H1 (cell line): ENCODE results near the gene CYYR1. TPM values are rescaled to one million over a fixed set of nuclear protein-coding genes. Genes with fewer than 3 reads are reported as not detected.

ENCODE experiments used
- CTCF ChIA-PET: fragments of 300-600 bp; sonication (Branson Sonifier 250); formaldehyde crosslinking; loops from one replicate; lab custom pipeline; 2021; ENCODE audit not compliant: partially characterized antibody; lab: Charles Lee
- POLR2A ChIA-PET: fragments of 300-600 bp; sonication (Branson Sonifier 250); formaldehyde crosslinking; loops from one replicate; lab custom pipeline; 2021; ENCODE audit warnings: inconsistent platforms; ENCODE audit not compliant: partially characterized antibody; lab: Charles Lee
- DNase-seq, 2 experiments: peaks; one replicate each; pipeline versions ENCODE4 v3.0.0 to v3.0.0-alpha.2; 2010 to 2022; ENCODE audit warnings: low spot score in 2 of 2, low read depth in 1 of 2, mixed read lengths in 1 of 2
- FAIRE-seq: peaks from 2 replicates; lab custom pipeline; 2011; peaks lifted over from hg19 to GRCh38; lab: Jason Lieb, UNC
- H2AFZ ChIP-seq: 2 replicates; pipeline ENCODE4 v1.8.1; 2012; ENCODE audit warnings: low read length, inconsistent platforms
- H2AK5ac ChIP-seq: 2 replicates; pipeline ENCODE4 v1.6.1; 2013; ENCODE audit warnings: low read depth, low read length
- H2BK120ac ChIP-seq: replicated peaks from 2 replicates; pipeline ENCODE3; 2013; ENCODE audit warnings: low read depth, low read length, inconsistent platforms
- H2BK12ac ChIP-seq: 2 replicates; pipeline ENCODE4 v1.6.1; 2013; ENCODE audit warnings: low read depth, low read length
- H2BK15ac ChIP-seq: 2 replicates; pipeline ENCODE4 v1.6.1; 2013; ENCODE audit warnings: low read length
- H2BK20ac ChIP-seq: 2 replicates; pipeline ENCODE4 v1.6.1; 2013; ENCODE audit warnings: low read length
- H2BK5ac ChIP-seq: 2 replicates; pipeline ENCODE4 v1.6.1; 2013; ENCODE audit warnings: low read depth, low read length
- H3K14ac ChIP-seq: 2 replicates; pipeline ENCODE4 v1.6.1; 2013; ENCODE audit warnings: inconsistent platforms; ENCODE audit not compliant: insufficient read length
- H3K18ac ChIP-seq: 2 replicates; pipeline ENCODE4 v1.6.1; 2013; ENCODE audit warnings: low read length; ENCODE audit errors: extremely low read depth
- H3K23ac ChIP-seq: 2 replicates; pipeline ENCODE4 v1.6.1; 2013; ENCODE audit warnings: inconsistent platforms; ENCODE audit not compliant: insufficient read length
- H3K23me2 ChIP-seq: 2 replicates; pipeline ENCODE4 v1.6.1; 2013; ENCODE audit warnings: low read depth, low read length
- H3K27ac ChIP-seq: 2 replicates; pipeline ENCODE4 v1.6.1; 2011; ENCODE audit warnings: low read depth, low read length, inconsistent platforms
- H3K27me3 ChIP-seq, 4 experiments: replicated peaks in 1 of 4; 1 replicate in 1 of 4; 2 replicates in 3 of 4; pipeline versions ENCODE4 v1.6.1 to v1.8.1; 2011 to 2013; ENCODE audit warnings: low read length in 3 of 4, mild to moderate bottlenecking in 3 of 4, inconsistent platforms in 2 of 4, mixed read lengths in 2 of 4, moderate library complexity in 1 of 4; ENCODE audit not compliant: control insufficient read depth in 3 of 4, insufficient read depth in 3 of 4; ENCODE audit errors: extremely low read depth in 1 of 4
- H3K36me3 ChIP-seq, 4 experiments: 2 replicates each; pipeline versions ENCODE4 v1.6.1 to v1.8.1; 2011 to 2013; ENCODE audit warnings: mild to moderate bottlenecking in 4 of 4, low read length in 3 of 4, moderate library complexity in 2 of 4, control low read depth in 1 of 4, inconsistent platforms in 1 of 4; ENCODE audit not compliant: insufficient read depth in 4 of 4, control insufficient read depth in 2 of 4
- H3K4ac ChIP-seq: replicated peaks from 2 replicates; pipeline ENCODE3; 2013; ENCODE audit warnings: low read length, low read depth, mixed read lengths, inconsistent platforms; ENCODE audit not compliant: insufficient read length
- H3K4me1 ChIP-seq, 4 experiments: replicated peaks in 1 of 4; 1 replicate in 1 of 4; 2 replicates in 3 of 4; pipeline versions ENCODE4 v1.6.1 to v1.8.1; 2011 to 2013; ENCODE audit warnings: low read length in 3 of 4, inconsistent platforms in 2 of 4, mixed read lengths in 1 of 4; ENCODE audit not compliant: insufficient read depth in 4 of 4, control insufficient read depth in 3 of 4
- H3K4me2 ChIP-seq, 2 experiments: 2 replicates each; pipeline versions ENCODE4 v1.6.1 to v1.8.1; 2011 to 2013; ENCODE audit warnings: low read depth in 2 of 2, low read length in 2 of 2, control low read depth in 1 of 2, inconsistent platforms in 1 of 2, mild to moderate bottlenecking in 1 of 2; ENCODE audit not compliant: insufficient read depth in 1 of 2
- H3K4me3 ChIP-seq, 4 experiments: fragments of 200-600, 300-600 bp in 1 of 4; sonication (generic), shearing (Covaris generic), sonication (Bioruptor Twin) in 1 of 4; 2 replicates each; pipeline versions ENCODE4 v1.5.1 to v1.8.1; 2011 to 2016; ENCODE audit warnings: low read length in 4 of 4, low read depth in 3 of 4, control low read depth in 2 of 4, inconsistent platforms in 2 of 4, mild to moderate bottlenecking in 2 of 4, mixed read lengths in 1 of 4, moderate library complexity in 1 of 4; ENCODE audit not compliant: insufficient read depth in 2 of 4; ENCODE audit errors: extremely low read depth in 1 of 4
- H3K56ac ChIP-seq: replicated peaks from 2 replicates; pipeline ENCODE3; 2013; ENCODE audit warnings: low read depth, mild to moderate bottlenecking, mixed read lengths, low read length, inconsistent platforms; ENCODE audit not compliant: insufficient read length
- H3K79me1 ChIP-seq: 2 replicates; pipeline ENCODE4 v1.6.1; 2013; ENCODE audit warnings: low read depth, low read length, control low read depth
- H3K79me2 ChIP-seq, 2 experiments: 2 replicates each; pipeline versions ENCODE4 v1.6.1 to v1.8.1; 2012 to 2013; ENCODE audit warnings: low read length in 2 of 2, mild to moderate bottlenecking in 2 of 2, inconsistent platforms in 1 of 2; ENCODE audit not compliant: insufficient read depth in 2 of 2, control insufficient read depth in 1 of 2
- H3K9ac ChIP-seq, 4 experiments: replicated peaks in 1 of 4; 1 replicate in 1 of 4; 2 replicates in 3 of 4; pipeline versions ENCODE4 v1.6.1 to v1.8.1; 2011 to 2013; ENCODE audit warnings: low read depth in 3 of 4, low read length in 3 of 4, control low read depth in 2 of 4, mild to moderate bottlenecking in 2 of 4, moderate library complexity in 2 of 4, inconsistent platforms in 1 of 4; ENCODE audit errors: extremely low read depth in 1 of 4
- H3K9me3 ChIP-seq, 2 experiments: 2 replicates each; pipeline versions ENCODE4 v1.6.1 to v1.8.1; 2012 to 2013; ENCODE audit warnings: mild to moderate bottlenecking in 2 of 2, moderate library complexity in 2 of 2, control low read depth in 1 of 2, inconsistent platforms in 1 of 2, low read depth in 1 of 2, low read length in 1 of 2, mixed read lengths in 1 of 2; ENCODE audit not compliant: insufficient read depth in 2 of 2
- H4K20me1 ChIP-seq, 2 experiments: replicated peaks in 1 of 2; 2 replicates each; pipeline versions ENCODE3 to v1.8.1; 2011 to 2013; ENCODE audit warnings: inconsistent platforms in 2 of 2, low read length in 2 of 2, mild to moderate bottlenecking in 1 of 2; ENCODE audit not compliant: insufficient read depth in 2 of 2, control insufficient read depth in 1 of 2
- H4K5ac ChIP-seq: 2 replicates; pipeline ENCODE4 v1.6.1; 2013; ENCODE audit warnings: low read length, low read depth, mixed read lengths, inconsistent platforms; ENCODE audit not compliant: insufficient read length
- H4K8ac ChIP-seq: 2 replicates; pipeline ENCODE4 v1.8.0; 2013; ENCODE audit warnings: mild to moderate bottlenecking, moderate library complexity, low read length, inconsistent platforms; ENCODE audit not compliant: insufficient read depth; ENCODE audit errors: extremely low read depth
- H4K91ac ChIP-seq: replicated peaks from 2 replicates; pipeline ENCODE3; 2013; ENCODE audit warnings: low read length, mixed read lengths, inconsistent platforms; ENCODE audit not compliant: insufficient read length
- ASH2L ChIP-seq: fragments of 200-600, 300-600 bp; sonication (generic); IDR thresholded peaks from one replicate; pipeline ENCODE4 v1.7.1; 2017; ENCODE audit warnings: low read length
- ATF3 ChIP-seq: IDR thresholded peaks from 2 replicates; pipeline ENCODE4 v1.6.1; 2011; ENCODE audit warnings: low read depth, mild to moderate bottlenecking, low read length; ENCODE audit not compliant: insufficient read depth
- BACH1 ChIP-seq: IDR thresholded peaks from 2 replicates; pipeline ENCODE4 v1.6.1; 2012; ENCODE audit warnings: low read length, improper control_type of control experiment
- CBX8 ChIP-seq: fragments of 300-800, 300-1000 bp; sonication (generic); IDR thresholded peaks from 2 replicates; pipeline ENCODE4 v1.7.1; 2016; ENCODE audit warnings: low read depth, low read length, borderline replicate concordance
- CEBPB ChIP-seq: IDR thresholded peaks from 2 replicates; pipeline ENCODE4 v1.6.1; 2012; ENCODE audit warnings: low read depth, low read length
- CTCF ChIP-seq, 3 experiments: IDR thresholded peaks; 1 replicate in 2 of 3; 2 replicates in 1 of 3; pipeline versions ENCODE4 v1.5.1 to v1.6.1; 2011; ENCODE audit warnings: low read length in 3 of 3, mild to moderate bottlenecking in 3 of 3, inconsistent platforms in 2 of 3, low read depth in 1 of 3, moderate library complexity in 1 of 3; ENCODE audit not compliant: insufficient read depth in 1 of 3; ENCODE audit errors: control extremely low read depth in 1 of 3
- EP300 ChIP-seq, 2 experiments: IDR thresholded peaks; 1 replicate in 1 of 2; 2 replicates in 1 of 2; pipeline ENCODE4 v1.6.1; 2011 to 2012; ENCODE audit warnings: low read depth in 2 of 2, low read length in 2 of 2, mild to moderate bottlenecking in 2 of 2, borderline replicate concordance in 1 of 2, inconsistent platforms in 1 of 2, moderate library complexity in 1 of 2
- KDM4A ChIP-seq: IDR thresholded peaks from one replicate; pipeline ENCODE4 v1.7.1; 2012; ENCODE audit warnings: low read depth, mild to moderate bottlenecking, moderate library complexity, low read length, inconsistent platforms; ENCODE audit not compliant: severe bottlenecking
- SP2 ChIP-seq: IDR thresholded peaks from 2 replicates; pipeline ENCODE4 v1.6.1; 2012; ENCODE audit warnings: mild to moderate bottlenecking, low read length, inconsistent platforms
- TAF7 ChIP-seq: optimal IDR thresholded peaks from 2 replicates; pipeline ENCODE3; 2011; ENCODE audit warnings: low read depth, mild to moderate bottlenecking, inconsistent platforms, low read length, moderate library complexity, borderline replicate concordance
- WGBS, 2 experiments: shearing (Covaris generic) in 1 of 2; methylation state at CpG; one replicate each; pipeline versions ENCODE4 v1.1.6 to v1.1.7; 2013 to 2015; ENCODE audit warnings: low lambda C conversion rate in 2 of 2, mixed read lengths in 2 of 2, inconsistent platforms in 1 of 2, low coverage in 1 of 2, missing lambda C conversion rate in 1 of 2; ENCODE audit not compliant: insufficient replicate concordance in 2 of 2, insufficient coverage in 1 of 2, insufficient read length in 1 of 2; ENCODE audit errors: extremely low coverage in 1 of 2, missing lambda C conversion rate in 1 of 2; 5-methylcytosine and 5-hydroxymethylcytosine counted together
- polyA plus RNA-seq, 7 experiments: library from polyadenylated mRNA; depleted of rRNA in 3 of 7; stranded (reverse) in 5 of 7; unstranded in 2 of 7; fragments of >200 nt in 5 of 7; fragments of 200-250 nt in 2 of 7; gene quantifications; 1 replicate in 5 of 7; 2 replicates in 1 of 7; 4 replicates in 1 of 7; pipeline versions ENCODE4 v1.2.1 to v1.2.3, GENCODE V29; 2011 to 2013; ENCODE audit warnings: missing spikeins in 2 of 7, mixed read lengths in 2 of 7
- total RNA-seq: library from RNA; stranded (reverse); fragmentation: NEBNext Ultra II Directional; extraction: Animal tissue kit (Norgen Biotek cat#: 25700); gene quantifications from 2 replicates; pipeline ENCODE4 v1.2.1, GENCODE V29; 2021

The CYYR1 gene
- total and polyA plus RNA-seq, 2 of the 8 experiments (the other 6 are each of a cell fraction or from before 2014, with no cell fraction given) = 12.2 to 37.9 TPM

- no peak overlapping the region for H2BK15ac ChIP-seq
- H3K27me3 ChIP-seq = no peaks in the 10 kb centered on the region
- ChIA-PET POLR2A (no interaction called here), CTCF (interaction anchor here (0.6 to 0.7 kb wide), 2 partner anchors 739 to 1212 kb away, joined by 3 read pairs; no protein-coding TSS in a partner anchor)
- H2BK20ac ChIP-seq = no peak overlapping the region
- no peak overlapping the region for H3K4ac ChIP-seq
- no peaks in the 10 kb centered on the region for H3K79me1 ChIP-seq
- peaks cover 0 to 2% of the 10 kb centered on the region in 2 experiments; a peak in 2 of 4 replicates for H3K9me3 ChIP-seq
- no peak for FAIRE-seq
- no peak overlapping the region for H2BK5ac ChIP-seq
- H4K5ac ChIP-seq = no peak overlapping the region
- no peak overlapping the region for H3K27ac ChIP-seq
- H2AK5ac ChIP-seq = no peak overlapping the region
- H3K4me3 ChIP-seq = no peak overlapping the region
- no peak for DNase-seq
- no peaks in the 10 kb centered on the region; the same call in 1 of the 2 replicates for H3K23me2 ChIP-seq
- no peak overlapping the region for H3K9ac ChIP-seq
- no peak overlapping the region for H2BK12ac ChIP-seq
- H4K91ac ChIP-seq = no peak overlapping the region
- no peak overlapping the region for H3K18ac ChIP-seq
- no peak overlapping the region for H4K8ac ChIP-seq
- H2AFZ ChIP-seq = no peak overlapping the region
- no peaks in the 10 kb centered on the region for H4K20me1 ChIP-seq
- H3K4me1 ChIP-seq = peaks cover 0 to 8% (median 4%) of the 10 kb centered on the region in 4 experiments; a peak in 2 of 7 replicates
- 97% methylated on average over 3 of the region's 4 CpGs; no CpG with 5 or more reads in 1 of the 2 experiments for WGBS, 2 experiments
- no peak overlapping the region for H3K14ac ChIP-seq
- H3K56ac ChIP-seq = no peak overlapping the region
- H3K4me2 ChIP-seq = no peak overlapping the region
- no peak overlapping the region for H2BK120ac ChIP-seq
- H3K36me3 ChIP-seq = no peaks in the 10 kb centered on the region
- no peak overlapping the region for H3K23ac ChIP-seq
- H3K79me2 ChIP-seq = no peaks in the 10 kb centered on the region; a peak in 1 of 4 replicates
- TF ChIP-seq CBX8 = no peak
- no peak for TF ChIP-seq BACH1
- no peak for TF ChIP-seq CEBPB
- TF ChIP-seq KDM4A = no peak
- no peak for TF ChIP-seq SP2
- TF ChIP-seq TAF7 = no peak
- no peak for TF ChIP-seq ASH2L
- TF ChIP-seq EP300 (IDR thresholded peaks at IDR 0.05; ENCODE audit: borderline replicate concordance in 1 of 2, low read depth in 2 of 2, low read length in 2 of 2) = no peak
- no peak for TF ChIP-seq ATF3
- TF ChIP-seq CTCF (IDR thresholded peaks at IDR 0.05; ENCODE audit: control extremely low read depth in 1 of 3, insufficient read depth in 1 of 3, low read depth in 1 of 3, low read length in 3 of 3) = no peak
These were observed 85.1 kb downstream of the CYYR1 start for GRCh38 chr21:26487981-26488480.
